A549 (cell line): ENCODE data around the gene SLC39A2.

ENCODE experiments used
- CBX8 ChIP-seq: fragments of 200-600 bp; sonication (generic); IDR thresholded peaks from 2 replicates; pipeline ENCODE4 v1.6.1; 2016
- CHD2 ChIP-seq: fragments of 150-350 bp; IDR thresholded peaks from 2 replicates; pipeline ENCODE4 v1.6.1; 2014; ENCODE audit warnings: low read length; ENCODE audit not compliant: partially characterized antibody
- CTCF ChIP-seq: fragments of >200 bp; sonication (Bioruptor Twin); formaldehyde crosslinking; IDR thresholded peaks from 3 replicates; pipeline ENCODE4 v1.5.1; 2016
- EP300 ChIP-seq, 2 experiments: fragments of >200 bp; sonication (Bioruptor Twin); formaldehyde crosslinking; IDR thresholded peaks; 2 replicates in 1 of 2; 3 replicates in 1 of 2; pipeline ENCODE4 v1.6.1; 2016 to 2017
- JUN ChIP-seq, 2 experiments: fragments of >200 bp; sonication (Bioruptor Twin); formaldehyde crosslinking; IDR thresholded peaks; 2 replicates in 1 of 2; 3 replicates in 1 of 2; pipeline ENCODE4 v1.6.1; 2016 to 2017
- KDM5A ChIP-seq: fragments of 200-600 bp; sonication (generic); IDR thresholded peaks from 2 replicates; pipeline ENCODE4 v1.6.1; 2016; ENCODE audit warnings: antibody characterized with exemption, mild to moderate bottlenecking
- POLR2A ChIP-seq: IDR thresholded peaks from 2 replicates; pipeline ENCODE4 v1.6.1; 2012; ENCODE audit warnings: mild to moderate bottlenecking, low read length
- RAD21 ChIP-seq, 2 experiments: fragments of >200 bp in 1 of 2; sonication (Bioruptor Twin) in 1 of 2; formaldehyde crosslinking in 1 of 2; IDR thresholded peaks in 1 of 2; conservative IDR thresholded peaks in 1 of 2; 2 replicates in 1 of 2; 3 replicates in 1 of 2; pipeline ENCODE4 v1.6.1; 2012 to 2018; ENCODE audit warnings: inconsistent platforms in 1 of 2
- RCOR1 ChIP-seq: fragments of 150-350 bp; IDR thresholded peaks from 2 replicates; pipeline ENCODE4 v1.6.1; 2014; ENCODE audit warnings: antibody characterized with exemption, low read length, low read depth
- ZFP36 ChIP-seq: fragments of 450-650 bp; IDR thresholded peaks from 2 replicates; pipeline ENCODE4 v1.6.1; 2014; ENCODE audit warnings: borderline replicate concordance; ENCODE audit not compliant: partially characterized antibody

- TF ChIP-seq CTCF: no peak
- no peak for TF ChIP-seq CHD2
- TF ChIP-seq RCOR1: no peak
- no peak for TF ChIP-seq CBX8
- TF ChIP-seq RAD21 (conservative IDR thresholded peaks at IDR 0.05 in 1 of 2, IDR thresholded peaks at IDR 0.05 in 1 of 2): no peak
- no peak for TF ChIP-seq EP300 (IDR thresholded peaks at IDR 0.05)
- TF ChIP-seq POLR2A: no peak
- TF ChIP-seq KDM5A: no peak
- TF ChIP-seq JUN (IDR thresholded peaks at IDR 0.05): no peak
- TF ChIP-seq ZFP36: no peak
Measured at GRCh38 chr14:21030531-21030930, 31.4 kb downstream of the SLC39A2 start.
